Vagina (tissue), 2 donors: ENCODE measurements around the gene PTPRD. TPM values are rescaled to one million over a fixed set of nuclear protein-coding genes. Genes with fewer than 3 reads are reported as not detected.

Experiments
- DNase-seq, 2 donors: peaks; one replicate each; pipeline ENCODE4 v3.0.0-alpha.2; 2017; ENCODE audit errors: extremely low spot score in 2 of 2
- H3K27ac ChIP-seq: fragments of 200-600 bp; sonication (generic); one replicate; pipeline ENCODE4 v1.5.1; 2019
- H3K27me3 ChIP-seq: fragments of 200-600 bp; sonication (generic); one replicate; pipeline ENCODE4 v1.5.1; 2019
- H3K36me3 ChIP-seq, 2 donors: fragments of 200-600 bp; sonication (generic); one replicate each; pipeline ENCODE4 v1.5.1; 2017 to 2019
- H3K4me1 ChIP-seq: fragments of 200-600 bp; sonication (generic); one replicate; pipeline ENCODE4 v1.5.1; 2019
- H3K4me3 ChIP-seq, 2 donors: fragments of 200-600 bp; sonication (generic); 1 replicate in 1 of 2; 2 replicates in 1 of 2; pipeline ENCODE4 v1.5.1; 2016 to 2019
- H3K9me3 ChIP-seq: fragments of 200-600 bp; sonication (generic); one replicate; pipeline ENCODE4 v1.5.1; 2019
- POLR2A ChIP-seq, 2 donors: fragments of 450-650 bp; IDR thresholded peaks; one replicate each; pipeline ENCODE4 v1.6.1; 2017; ENCODE audit warnings: antibody characterized with exemption in 2 of 2, mild to moderate bottlenecking in 2 of 2, moderate library complexity in 2 of 2
- POLR2AphosphoS5 ChIP-seq, 2 donors: sonication (generic); formaldehyde crosslinking; IDR thresholded peaks; one replicate each; pipeline ENCODE4 v1.9.0; 2017; ENCODE audit warnings: antibody characterized with exemption in 2 of 2, mild to moderate bottlenecking in 2 of 2, low read depth in 1 of 2; ENCODE audit not compliant: insufficient read depth in 1 of 2
- intact Hi-C: fragments of 100-400 bp; cut with DNase I; formaldehyde crosslinking; loops from one replicate; pipeline ENCODE4 v1.15.1; 2023
- total RNA-seq: library from RNA; depleted of rRNA; stranded (reverse); fragments of >200 nt; gene quantifications from one replicate; pipeline ENCODE4 v1.2.3, GENCODE V29; 2016
- TF ChIP-seq, protein P1 (sequence below), 3 experiments: fragments of 450-650 bp in 2 of 3; fragments of 200-600 bp in 1 of 3; sonication (generic) in 1 of 3; IDR thresholded peaks; one replicate each; pipeline ENCODE4 v1.5.1; 2017 to 2019; ENCODE audit warnings: antibody characterized with exemption in 3 of 3, mild to moderate bottlenecking in 2 of 3, moderate library complexity in 2 of 3

The PTPRD gene
- total RNA-seq, 1 donor from 2014 or later: 10.3 TPM

DNA sequence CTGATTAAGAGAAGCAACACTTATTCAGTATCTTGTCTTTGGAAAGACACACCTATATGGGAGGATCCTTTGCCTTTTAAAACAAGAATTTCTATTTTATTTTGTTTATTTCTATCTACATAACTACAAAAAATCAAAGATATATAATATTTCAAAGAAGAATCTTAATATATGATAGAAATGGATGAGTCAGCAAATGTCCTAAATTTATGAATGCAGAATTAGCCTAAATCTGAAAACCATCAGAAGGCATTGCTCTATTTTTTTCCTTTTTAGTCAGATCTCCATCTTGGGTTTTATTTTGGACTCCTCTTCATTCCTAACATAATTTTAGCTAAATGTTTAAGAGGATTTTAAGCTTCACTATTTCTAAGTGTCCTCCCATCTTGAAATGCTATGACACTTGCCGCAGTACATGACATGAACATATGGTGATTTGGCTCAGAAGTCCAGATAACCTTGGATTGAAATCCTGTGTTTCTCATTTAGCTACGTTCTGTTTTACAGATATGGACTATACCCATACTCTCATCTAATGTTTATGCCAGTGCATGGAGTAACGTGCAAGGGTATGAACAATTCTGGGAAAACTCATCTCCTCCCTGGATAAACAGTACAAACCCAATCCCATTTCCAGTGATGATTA, 1490.4 kb downstream of the PTPRD start:
- no peaks in the 10 kb centered on the region for H3K27me3 ChIP-seq
- no peak for DNase-seq
- no peak overlapping the region for H3K27ac ChIP-seq
- no peaks in the 10 kb centered on the region for H3K36me3 ChIP-seq
- TF ChIP-seq, protein P1, sequence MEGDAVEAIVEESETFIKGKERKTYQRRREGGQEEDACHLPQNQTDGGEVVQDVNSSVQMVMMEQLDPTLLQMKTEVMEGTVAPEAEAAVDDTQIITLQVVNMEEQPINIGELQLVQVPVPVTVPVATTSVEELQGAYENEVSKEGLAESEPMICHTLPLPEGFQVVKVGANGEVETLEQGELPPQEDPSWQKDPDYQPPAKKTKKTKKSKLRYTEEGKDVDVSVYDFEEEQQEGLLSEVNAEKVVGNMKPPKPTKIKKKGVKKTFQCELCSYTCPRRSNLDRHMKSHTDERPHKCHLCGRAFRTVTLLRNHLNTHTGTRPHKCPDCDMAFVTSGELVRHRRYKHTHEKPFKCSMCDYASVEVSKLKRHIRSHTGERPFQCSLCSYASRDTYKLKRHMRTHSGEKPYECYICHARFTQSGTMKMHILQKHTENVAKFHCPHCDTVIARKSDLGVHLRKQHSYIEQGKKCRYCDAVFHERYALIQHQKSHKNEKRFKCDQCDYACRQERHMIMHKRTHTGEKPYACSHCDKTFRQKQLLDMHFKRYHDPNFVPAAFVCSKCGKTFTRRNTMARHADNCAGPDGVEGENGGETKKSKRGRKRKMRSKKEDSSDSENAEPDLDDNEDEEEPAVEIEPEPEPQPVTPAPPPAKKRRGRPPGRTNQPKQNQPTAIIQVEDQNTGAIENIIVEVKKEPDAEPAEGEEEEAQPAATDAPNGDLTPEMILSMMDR (IDR thresholded peaks at IDR 0.05): no peak
- no peak for TF ChIP-seq POLR2AphosphoS5 (IDR thresholded peaks at IDR 0.05; ENCODE audit: insufficient read depth in 1 of 2, low read depth in 1 of 2)
- TF ChIP-seq POLR2A (IDR thresholded peaks at IDR 0.05): no peak
- no peaks in the 10 kb centered on the region for H3K9me3 ChIP-seq
- no peaks in the 10 kb centered on the region for H3K4me1 ChIP-seq
- H3K4me3 ChIP-seq: no peak overlapping the region
- intact Hi-C loops: no loop called here

DNA sequence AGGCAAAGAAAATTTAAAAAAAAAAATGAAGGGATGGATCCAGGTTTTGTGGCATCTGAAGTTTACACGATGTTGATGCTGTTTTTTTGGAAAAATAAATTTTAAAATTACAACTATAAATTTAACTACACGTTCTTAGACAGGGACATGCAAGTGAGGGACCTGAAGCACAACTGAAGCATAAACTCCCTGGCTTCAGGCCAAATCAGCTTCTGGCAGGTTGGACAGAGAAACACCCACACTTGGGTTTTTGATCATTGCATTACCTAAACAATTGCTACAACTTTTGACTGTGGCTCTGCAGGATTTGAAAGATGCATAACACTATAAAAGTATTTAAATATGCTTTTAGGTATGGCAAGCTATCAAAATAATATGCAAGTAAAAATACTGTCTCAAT, 1494.9 kb downstream of the PTPRD start:
- Histone ChIP-seq H3K36me3 (no peaks in the 10 kb centered on the region), H3K9me3 (no peaks in the 10 kb centered on the region), H3K27ac (no peak overlapping the region), H3K27me3 (no peaks in the 10 kb centered on the region), H3K4me3 (no peak overlapping the region), H3K4me1 (no peaks in the 10 kb centered on the region)
- no peak for DNase-seq
- TF ChIP-seq, protein P1 (IDR thresholded peaks at IDR 0.05): no peak
- no peak for TF ChIP-seq POLR2A (IDR thresholded peaks at IDR 0.05)
- no peak for TF ChIP-seq POLR2AphosphoS5 (IDR thresholded peaks at IDR 0.05; ENCODE audit: insufficient read depth in 1 of 2, low read depth in 1 of 2)
- intact Hi-C loops: no loop called here

DNA sequence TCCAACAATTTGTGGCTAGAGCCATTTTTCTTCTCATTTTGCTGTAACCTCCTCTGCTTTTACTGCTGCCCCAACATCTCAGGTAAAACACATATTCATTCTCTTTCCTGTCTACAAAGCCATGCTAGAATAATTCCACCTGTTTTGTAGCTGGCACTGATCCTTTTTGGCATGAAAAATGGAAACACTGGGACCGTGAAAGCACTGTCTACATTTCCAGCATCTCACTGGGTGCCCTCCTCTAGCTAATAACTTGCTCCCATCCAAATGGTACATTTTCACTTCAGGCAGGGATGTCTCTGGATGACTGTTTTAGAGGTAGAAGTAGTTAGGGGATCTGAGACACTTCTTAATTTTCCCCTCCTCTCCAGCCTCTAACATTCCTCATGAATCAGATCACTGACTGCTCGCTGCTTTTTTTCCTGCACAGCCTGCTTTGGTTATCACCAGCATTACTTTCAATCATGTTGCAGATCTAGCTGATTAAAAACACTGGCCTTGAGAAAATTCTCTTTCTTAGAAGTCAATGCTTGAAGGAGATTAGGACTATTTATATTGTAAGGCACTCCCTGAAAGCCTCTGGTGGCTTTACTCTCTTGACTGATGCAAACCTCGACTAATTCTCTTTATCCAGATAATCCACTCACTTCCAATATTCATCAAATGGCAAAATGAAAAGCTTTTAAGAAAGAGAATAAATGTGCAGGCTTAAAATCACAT, 1500.6 kb downstream of the PTPRD start:
- Histone ChIP-seq H3K4me1 (no peaks in the 10 kb centered on the region), H3K4me3 (no peak overlapping the region), H3K9me3 (no peaks in the 10 kb centered on the region), H3K36me3 (no peaks in the 10 kb centered on the region), H3K27ac (no peak overlapping the region), H3K27me3 (no peaks in the 10 kb centered on the region)
- DNase-seq: no peak
- TF ChIP-seq, protein P1 (IDR thresholded peaks at IDR 0.05): no peak
- intact Hi-C loops: no loop called here

DNA sequence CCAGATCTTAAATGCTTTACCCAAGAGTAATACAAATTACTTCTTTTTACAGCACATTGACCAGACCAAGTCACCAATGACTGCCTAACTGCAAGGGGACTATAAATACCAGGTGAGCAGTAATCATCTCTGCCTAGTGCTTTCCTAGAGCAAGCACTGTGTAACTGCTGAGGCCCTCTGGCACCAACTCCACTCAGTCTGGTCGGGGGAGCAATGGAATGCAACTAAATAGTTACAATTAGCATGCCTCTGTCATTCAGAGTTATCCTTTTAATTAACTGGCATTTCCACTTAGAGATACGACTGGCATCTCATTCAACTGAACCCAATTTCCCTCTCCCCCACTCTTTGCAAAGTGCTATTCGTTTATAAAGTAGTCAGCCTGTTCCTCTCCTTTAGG, 1504.2 kb downstream of the PTPRD start:
- Histone ChIP-seq H3K27ac (no peak overlapping the region), H3K4me1 (no peaks in the 10 kb centered on the region), H3K36me3 (no peaks in the 10 kb centered on the region), H3K27me3 (no peaks in the 10 kb centered on the region), H3K9me3 (no peaks in the 10 kb centered on the region), H3K4me3 (no peak overlapping the region)
- no peak for TF ChIP-seq POLR2AphosphoS5 (IDR thresholded peaks at IDR 0.05; ENCODE audit: insufficient read depth in 1 of 2, low read depth in 1 of 2)
- no peak for TF ChIP-seq POLR2A (IDR thresholded peaks at IDR 0.05)
- TF ChIP-seq, protein P1 (IDR thresholded peaks at IDR 0.05): no peak
- intact Hi-C loops: no loop called here
- no peak for DNase-seq

DNA sequence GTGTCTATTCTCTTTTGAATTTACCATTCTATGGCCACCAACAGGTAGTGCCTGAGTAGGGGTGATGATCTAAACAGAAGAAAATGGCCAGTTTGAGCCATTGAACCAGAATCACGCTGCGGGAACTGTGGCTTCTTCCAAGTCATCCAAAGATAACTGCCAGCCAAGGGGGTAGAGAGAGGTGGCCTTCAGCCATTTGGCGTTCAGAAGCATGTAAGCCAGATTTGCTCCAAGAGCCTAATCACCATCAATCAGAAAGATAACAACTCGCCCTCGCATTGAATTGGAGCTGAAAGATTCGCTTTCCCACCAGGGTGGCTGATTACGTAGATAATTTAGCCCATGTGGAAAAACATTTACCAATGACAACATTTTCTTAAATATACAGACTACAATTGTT, 1510.5 kb downstream of the PTPRD start:
- intact Hi-C loops: no loop called here
- no peaks in the 10 kb centered on the region for H3K9me3 ChIP-seq

More for the DNA sequence above, 1510.5 kb downstream of the PTPRD start:
- Histone ChIP-seq H3K27me3 (no peaks in the 10 kb centered on the region), H3K36me3 (no peaks in the 10 kb centered on the region), H3K27ac (no peak overlapping the region), H3K4me3 (no peak overlapping the region), H3K4me1 (no peaks in the 10 kb centered on the region)
- no peak for TF ChIP-seq POLR2AphosphoS5 (IDR thresholded peaks at IDR 0.05; ENCODE audit: insufficient read depth in 1 of 2, low read depth in 1 of 2)
- DNase-seq: no peak
